ENCODE data around the gene MOAP1. TPM values are rescaled to one million over a fixed set of nuclear protein-coding genes. Genes with fewer than 3 reads are reported as not detected.

Gene MOAP1
- total RNA-seq, 1 donor from 2014 or later: 19.7 TPM

DNA sequence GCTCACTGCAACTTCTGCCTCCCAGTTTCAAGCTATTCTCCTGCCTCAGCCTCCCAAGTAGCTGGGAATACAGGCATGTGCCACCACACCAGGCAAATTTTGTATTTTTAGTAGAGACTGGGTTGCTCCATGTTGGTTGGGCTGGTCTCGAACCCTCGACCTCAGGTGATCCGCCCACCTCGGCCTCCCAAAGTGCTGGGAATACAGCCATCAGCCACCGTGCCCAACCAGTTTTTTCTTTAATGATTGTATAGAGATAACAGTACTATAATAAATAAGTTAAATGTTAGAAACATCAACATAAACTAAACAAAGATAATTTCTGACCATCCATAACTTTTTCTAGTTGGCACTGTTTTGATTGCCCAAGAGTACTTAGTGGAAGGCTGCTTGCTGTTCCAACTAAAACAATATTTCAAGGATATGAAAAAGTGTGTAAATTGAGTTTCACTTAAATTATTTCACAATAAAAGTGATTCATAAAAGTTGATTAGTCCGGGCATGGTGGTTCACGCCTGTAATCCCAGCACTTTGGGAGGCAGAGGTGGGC is 16.5 kb upstream of the MOAP1 start:
- TF ChIP-seq, protein P1, sequence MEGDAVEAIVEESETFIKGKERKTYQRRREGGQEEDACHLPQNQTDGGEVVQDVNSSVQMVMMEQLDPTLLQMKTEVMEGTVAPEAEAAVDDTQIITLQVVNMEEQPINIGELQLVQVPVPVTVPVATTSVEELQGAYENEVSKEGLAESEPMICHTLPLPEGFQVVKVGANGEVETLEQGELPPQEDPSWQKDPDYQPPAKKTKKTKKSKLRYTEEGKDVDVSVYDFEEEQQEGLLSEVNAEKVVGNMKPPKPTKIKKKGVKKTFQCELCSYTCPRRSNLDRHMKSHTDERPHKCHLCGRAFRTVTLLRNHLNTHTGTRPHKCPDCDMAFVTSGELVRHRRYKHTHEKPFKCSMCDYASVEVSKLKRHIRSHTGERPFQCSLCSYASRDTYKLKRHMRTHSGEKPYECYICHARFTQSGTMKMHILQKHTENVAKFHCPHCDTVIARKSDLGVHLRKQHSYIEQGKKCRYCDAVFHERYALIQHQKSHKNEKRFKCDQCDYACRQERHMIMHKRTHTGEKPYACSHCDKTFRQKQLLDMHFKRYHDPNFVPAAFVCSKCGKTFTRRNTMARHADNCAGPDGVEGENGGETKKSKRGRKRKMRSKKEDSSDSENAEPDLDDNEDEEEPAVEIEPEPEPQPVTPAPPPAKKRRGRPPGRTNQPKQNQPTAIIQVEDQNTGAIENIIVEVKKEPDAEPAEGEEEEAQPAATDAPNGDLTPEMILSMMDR (conservative IDR thresholded peaks at IDR 0.05; ENCODE audit: low read depth, low read length): no peak
- H3K4me3 ChIP-seq (ENCODE audit: low read depth, low read length): no peak overlapping the region
- DNase-seq (ENCODE audit: low read depth): no peak

DNA sequence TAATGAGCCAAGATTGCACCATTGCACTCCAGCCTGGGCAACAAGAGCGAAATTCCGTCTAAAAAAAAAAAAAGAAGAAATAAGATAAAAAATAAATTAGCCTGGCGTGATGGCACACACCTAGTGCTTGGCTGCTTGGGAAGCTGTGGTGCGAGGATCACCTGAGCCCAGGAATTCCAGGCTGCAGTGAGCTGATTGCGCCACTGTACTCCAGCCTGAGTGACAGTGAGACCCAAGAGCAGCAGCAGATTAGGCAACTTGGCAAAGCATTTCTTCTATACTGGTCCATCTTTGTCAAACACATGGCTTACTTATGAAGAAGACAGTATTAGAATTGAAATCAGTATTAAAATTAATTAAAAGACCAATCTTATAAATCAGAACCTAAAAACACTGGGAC is 15.9 kb upstream of the MOAP1 start:
- TF ChIP-seq, protein P1 (conservative IDR thresholded peaks at IDR 0.05; ENCODE audit: low read depth, low read length): no peak
- DNase-seq (ENCODE audit: low read depth): no peak
- no peak overlapping the region for H3K4me3 ChIP-seq (ENCODE audit: low read depth, low read length)

DNA sequence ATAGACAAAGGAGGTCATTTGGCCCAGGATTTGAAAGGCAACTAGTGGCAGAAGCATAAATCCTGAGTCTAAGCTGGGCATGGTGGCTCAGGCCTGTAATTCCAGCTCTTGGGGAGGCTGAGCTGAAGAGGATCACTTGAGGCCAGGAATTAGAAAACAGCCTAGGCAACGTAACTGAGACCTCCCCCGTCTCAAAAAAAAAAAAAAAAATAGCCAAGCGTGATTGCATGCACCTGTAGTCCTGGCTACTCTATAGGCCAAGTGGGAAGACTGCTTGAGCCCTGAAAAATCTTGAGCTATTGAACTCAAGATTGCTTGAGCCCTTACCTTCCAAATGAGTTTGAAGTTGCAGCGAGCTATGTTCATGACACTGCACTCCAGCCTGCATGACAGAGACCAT is 14.3 kb upstream of the MOAP1 start:
- no peak for DNase-seq (ENCODE audit: low read depth)
- TF ChIP-seq, protein P1 (conservative IDR thresholded peaks at IDR 0.05; ENCODE audit: low read depth, low read length): no peak
- no peak overlapping the region for H3K4me3 ChIP-seq (ENCODE audit: low read depth, low read length)

DNA sequence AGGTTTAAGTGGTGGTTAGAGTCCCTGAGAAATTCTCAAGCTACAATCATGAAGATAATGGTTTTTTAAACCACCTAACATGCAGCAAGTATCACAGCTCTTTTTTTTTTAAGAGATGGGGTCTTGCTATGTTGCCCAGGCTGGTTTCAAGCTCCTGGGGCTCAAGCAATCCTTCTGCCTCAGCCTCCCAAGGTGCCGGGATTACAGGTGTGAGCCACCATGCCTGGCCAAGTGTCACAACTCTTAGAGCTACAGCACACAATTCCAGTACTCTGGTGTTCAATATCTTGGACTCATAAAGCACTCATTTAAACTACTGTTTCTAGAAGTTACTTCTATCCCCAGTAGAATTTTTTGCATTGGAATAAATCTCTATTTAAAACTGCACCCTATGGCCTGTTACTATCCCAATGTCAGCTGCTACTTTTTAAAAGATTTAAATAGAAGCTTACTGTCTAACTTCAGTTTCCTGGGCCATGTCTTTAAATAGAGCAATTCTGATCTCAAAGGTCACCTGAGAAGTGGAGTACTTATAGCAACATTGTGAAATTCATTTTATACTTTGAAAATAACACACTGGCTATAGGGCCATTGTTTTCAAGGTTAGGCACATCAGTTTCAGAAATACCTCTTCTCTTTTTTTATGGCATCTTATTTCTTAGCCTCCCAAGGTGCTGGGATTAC is 10.8 kb upstream of the MOAP1 start:
- TF ChIP-seq, protein P1 (conservative IDR thresholded peaks at IDR 0.05; ENCODE audit: low read depth, low read length): no peak

DNA sequence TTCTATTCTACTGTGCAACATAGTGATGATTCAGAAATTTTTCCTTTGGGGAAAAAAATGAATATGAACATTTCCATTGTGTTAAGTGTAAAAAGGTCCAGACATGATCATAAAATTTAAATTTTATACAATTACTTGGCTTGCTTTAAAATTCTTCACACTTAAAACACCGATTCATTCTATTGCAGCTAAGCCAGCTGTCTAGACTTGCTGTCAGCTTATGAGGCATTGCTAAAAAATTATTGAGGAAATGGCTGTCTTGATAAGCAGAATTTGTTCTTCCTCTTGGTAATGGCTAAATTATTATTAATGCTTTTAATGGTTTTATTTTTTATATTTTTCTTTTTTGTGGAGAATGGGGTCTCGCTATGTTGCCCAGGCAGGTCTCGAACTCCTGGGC is 2.3 kb upstream of the MOAP1 start:
- H3K4me3 ChIP-seq (ENCODE audit: low read depth, low read length): no peak overlapping the region
- no peak for DNase-seq (ENCODE audit: low read depth)
- TF ChIP-seq, protein P1 (conservative IDR thresholded peaks at IDR 0.05; ENCODE audit: low read depth, low read length): no peak

More for the DNA sequence above, 10.8 kb upstream of the MOAP1 start:
- H3K4me3 ChIP-seq (ENCODE audit: low read depth, low read length): no peak overlapping the region
- no peak for DNase-seq (ENCODE audit: low read depth)

DNA sequence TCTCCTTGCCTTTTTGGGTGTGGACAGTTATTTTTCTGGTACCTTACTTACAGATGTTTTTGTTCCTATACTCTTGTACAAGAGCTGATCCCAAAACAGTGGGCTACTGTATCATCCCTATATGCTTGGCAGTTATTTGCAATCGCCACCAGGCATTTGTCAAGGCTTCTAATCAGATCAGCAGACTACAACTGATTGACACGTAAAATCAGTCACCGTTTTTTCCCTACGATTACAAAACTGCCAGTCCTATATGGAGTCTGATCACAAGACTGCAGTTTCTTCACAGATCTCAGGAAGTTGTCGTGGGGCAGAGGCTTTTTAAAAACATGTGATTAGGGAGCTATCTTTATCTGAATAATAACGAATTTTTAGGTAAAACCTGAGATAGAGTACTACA is 1.8 kb upstream of the MOAP1 start:
- H3K4me3 ChIP-seq (ENCODE audit: low read depth, low read length): no peak overlapping the region
- TF ChIP-seq, protein P1 (conservative IDR thresholded peaks at IDR 0.05; ENCODE audit: low read depth, low read length): no peak
- no peak for DNase-seq (ENCODE audit: low read depth)

DNA sequence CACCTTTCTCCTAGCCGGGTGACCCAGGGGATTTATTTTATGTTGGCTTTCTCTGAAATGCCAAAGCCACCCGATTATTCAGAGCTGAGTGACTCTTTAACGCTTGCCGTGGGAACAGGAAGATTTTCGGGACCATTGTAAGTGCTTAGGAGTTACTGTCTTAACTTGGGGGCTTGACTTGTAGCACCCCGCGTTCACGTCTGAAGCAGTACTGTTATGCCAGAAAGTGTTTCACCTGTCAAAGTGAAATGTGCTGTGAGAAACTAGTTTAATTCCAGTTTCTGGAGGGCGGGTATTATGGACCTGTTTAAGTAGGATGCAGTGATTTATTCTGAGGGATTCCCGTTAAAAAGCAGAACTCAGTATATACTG is 638 bp upstream of the MOAP1 start:
- peak overlapping the region; percentile 98 for H3K4me3 ChIP-seq (ENCODE audit: low read depth, low read length)
- no peak for DNase-seq (ENCODE audit: low read depth)
- TF ChIP-seq, protein P1 (conservative IDR thresholded peaks at IDR 0.05; ENCODE audit: low read depth, low read length): no peak

Data from epithelial cell of proximal tubule (primary cell).